HFFc6 (cell line): ENCODE results near the gene ATP2B3. TPM values are rescaled to one million over a fixed set of nuclear protein-coding genes. Genes with fewer than 3 reads are reported as not detected.

Experiments
- DNase-seq: peaks from one replicate; pipeline ENCODE4 v3.0.0-alpha.2; 2018
- H3K27ac Mint-ChIP-seq: 2 replicates; pipeline ENCODE4 v1.8.0; 2020; ENCODE audit warnings: mild to moderate bottlenecking, mixed read lengths
- H3K27me3 Mint-ChIP-seq: 2 replicates; pipeline ENCODE4 v1.8.0; 2021; ENCODE audit warnings: mild to moderate bottlenecking, moderate library complexity, mixed read lengths; ENCODE audit not compliant: insufficient read depth
- H3K36me3 Mint-ChIP-seq: 2 replicates; pipeline ENCODE4 v1.8.0; 2021; ENCODE audit warnings: low read depth, mixed read lengths
- H3K4me1 Mint-ChIP-seq: 2 replicates; pipeline ENCODE4 v1.8.0; 2020; ENCODE audit warnings: low read depth, mixed read lengths
- H3K4me3 Mint-ChIP-seq: 2 replicates; pipeline ENCODE4 v1.8.0; 2020; ENCODE audit warnings: mild to moderate bottlenecking, moderate library complexity, mixed read lengths
- H3K9me3 Mint-ChIP-seq: 2 replicates; pipeline ENCODE4 v1.8.0; 2020; ENCODE audit warnings: mild to moderate bottlenecking, mixed read lengths
- CTCF ChIP-seq: fragments of 200-600 bp; sonication (generic); IDR thresholded peaks from 2 replicates; pipeline ENCODE4 v1.5.0; 2021; ENCODE audit warnings: antibody characterized with exemption, mild to moderate bottlenecking
- total RNA-seq, 6 experiments: library from RNA; stranded (reverse); fragmentation: NEBNext Ultra II Directional; extraction: Animal tissue kit (Norgen Biotek cat#: 25700); gene quantifications; 2 replicates in 1 of 6; 3 replicates in 5 of 6; pipeline ENCODE4 v1.2.3, GENCODE V29; 2021

ATP2B3 gene
- total RNA-seq, 6 experiments from 2014 or later = not detected

GRCh38 chrX:153502131-153502530, 15.3 kb upstream of the ATP2B3 start:
- Mint-ChIP-seq H3K36me3 (no peaks in the 10 kb centered on the region; the same call in 1 of the 2 replicates), H3K4me3 (no peak overlapping the region), H3K27me3 (no peaks in the 10 kb centered on the region), H3K27ac (no peak overlapping the region), H3K4me1 (peaks cover 5% of the 10 kb centered on the region; the same call in 1 of the 2 replicates), H3K9me3 (no peaks in the 10 kb centered on the region)
- DNase-seq = no peak
- no peak for TF ChIP-seq CTCF

- no peak overlapping the region for H3K27ac Mint-ChIP-seq
- H3K4me3 Mint-ChIP-seq = no peak overlapping the region
- H3K4me1 Mint-ChIP-seq = peaks cover 5% of the 10 kb centered on the region; the same call in 1 of the 2 replicates
- H3K27me3 Mint-ChIP-seq = no peaks in the 10 kb centered on the region
- no peak for TF ChIP-seq CTCF
- H3K9me3 Mint-ChIP-seq = no peaks in the 10 kb centered on the region
- no peaks in the 10 kb centered on the region; the same call in 1 of the 2 replicates for H3K36me3 Mint-ChIP-seq
- DNase-seq = no peak
Measured at GRCh38 chrX:153502796-153503195, 14.6 kb upstream of the ATP2B3 start.

GRCh38 chrX:153504445-153505016, 12.9 kb upstream of the ATP2B3 start:
- no peak for TF ChIP-seq CTCF
- Mint-ChIP-seq H3K4me3 (no peak overlapping the region), H3K27me3 (no peaks in the 10 kb centered on the region), H3K27ac (no peak overlapping the region), H3K4me1 (peaks cover 5% of the 10 kb centered on the region; the same call in 1 of the 2 replicates), H3K9me3 (no peaks in the 10 kb centered on the region), H3K36me3 (no peaks in the 10 kb centered on the region; the same call in 1 of the 2 replicates)
- DNase-seq = no peak

- Mint-ChIP-seq H3K27me3 (no peaks in the 10 kb centered on the region), H3K36me3 (no peaks in the 10 kb centered on the region; the same call in 1 of the 2 replicates), H3K9me3 (no peaks in the 10 kb centered on the region), H3K4me1 (peaks cover 5% of the 10 kb centered on the region; the same call in 1 of the 2 replicates), H3K27ac (no peak overlapping the region), H3K4me3 (no peak overlapping the region)
- DNase-seq = no peak
- no peak for TF ChIP-seq CTCF
Measured at GRCh38 chrX:153505361-153505760, 12.1 kb upstream of the ATP2B3 start.

- no peaks in the 10 kb centered on the region for H3K4me1 Mint-ChIP-seq
- no peaks in the 10 kb centered on the region for H3K36me3 Mint-ChIP-seq
- H3K27me3 Mint-ChIP-seq = no peaks in the 10 kb centered on the region
- no peak overlapping the region for H3K4me3 Mint-ChIP-seq
- peak; percentile 92 for TF ChIP-seq CTCF
- peak; percentile 52 for DNase-seq
- H3K27ac Mint-ChIP-seq = no peak overlapping the region
- H3K9me3 Mint-ChIP-seq = no peaks in the 10 kb centered on the region
Measured at GRCh38 chrX:153507484-153508178, 9.8 kb upstream of the ATP2B3 start.
